Measurements from ENCODE around the gene KANK4. TPM values are rescaled to one million over a fixed set of nuclear protein-coding genes. Genes with fewer than 3 reads are reported as not detected.

Gene KANK4
- total and polyA plus RNA-seq, 2 experiments from 2014 or later, result 0.65 to 4.0 TPM

DNA sequence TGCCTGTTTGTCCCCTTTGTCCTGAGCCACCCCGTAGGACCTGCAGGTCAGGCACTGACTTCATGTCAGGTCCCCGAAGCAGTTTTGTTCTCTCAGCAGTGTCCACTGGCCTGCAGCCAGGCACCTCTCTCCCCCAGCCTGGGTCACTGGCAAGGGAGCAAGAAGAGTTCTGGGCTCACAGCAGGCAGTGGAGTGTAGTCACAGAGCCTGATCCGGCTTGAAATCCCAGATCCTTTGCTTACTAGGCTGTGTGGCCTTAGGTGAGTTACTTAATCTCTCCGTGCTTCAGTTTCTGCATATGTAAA, 90.4 kb downstream of the KANK4 start:
- H3K36me3 ChIP-seq, result no peaks in the 10 kb centered on the region
- H3K27ac ChIP-seq, result no peak overlapping the region
- DNase-seq (ENCODE audit: low read depth in 1 of 2, low spot score in 1 of 2), result no peak
- no peaks in the 10 kb centered on the region for H3K27me3 ChIP-seq
- H3K4me1 ChIP-seq (ENCODE audit: low read depth), result peaks cover 5% of the 10 kb centered on the region
- H3K9me3 ChIP-seq (ENCODE audit: low read depth), result no peaks in the 10 kb centered on the region
- TF ChIP-seq, protein P1, sequence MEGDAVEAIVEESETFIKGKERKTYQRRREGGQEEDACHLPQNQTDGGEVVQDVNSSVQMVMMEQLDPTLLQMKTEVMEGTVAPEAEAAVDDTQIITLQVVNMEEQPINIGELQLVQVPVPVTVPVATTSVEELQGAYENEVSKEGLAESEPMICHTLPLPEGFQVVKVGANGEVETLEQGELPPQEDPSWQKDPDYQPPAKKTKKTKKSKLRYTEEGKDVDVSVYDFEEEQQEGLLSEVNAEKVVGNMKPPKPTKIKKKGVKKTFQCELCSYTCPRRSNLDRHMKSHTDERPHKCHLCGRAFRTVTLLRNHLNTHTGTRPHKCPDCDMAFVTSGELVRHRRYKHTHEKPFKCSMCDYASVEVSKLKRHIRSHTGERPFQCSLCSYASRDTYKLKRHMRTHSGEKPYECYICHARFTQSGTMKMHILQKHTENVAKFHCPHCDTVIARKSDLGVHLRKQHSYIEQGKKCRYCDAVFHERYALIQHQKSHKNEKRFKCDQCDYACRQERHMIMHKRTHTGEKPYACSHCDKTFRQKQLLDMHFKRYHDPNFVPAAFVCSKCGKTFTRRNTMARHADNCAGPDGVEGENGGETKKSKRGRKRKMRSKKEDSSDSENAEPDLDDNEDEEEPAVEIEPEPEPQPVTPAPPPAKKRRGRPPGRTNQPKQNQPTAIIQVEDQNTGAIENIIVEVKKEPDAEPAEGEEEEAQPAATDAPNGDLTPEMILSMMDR (IDR thresholded peaks at IDR 0.05; ENCODE audit: low read depth, low read length), result no peak
- H3K4me3 ChIP-seq, result no peak overlapping the region

DNA sequence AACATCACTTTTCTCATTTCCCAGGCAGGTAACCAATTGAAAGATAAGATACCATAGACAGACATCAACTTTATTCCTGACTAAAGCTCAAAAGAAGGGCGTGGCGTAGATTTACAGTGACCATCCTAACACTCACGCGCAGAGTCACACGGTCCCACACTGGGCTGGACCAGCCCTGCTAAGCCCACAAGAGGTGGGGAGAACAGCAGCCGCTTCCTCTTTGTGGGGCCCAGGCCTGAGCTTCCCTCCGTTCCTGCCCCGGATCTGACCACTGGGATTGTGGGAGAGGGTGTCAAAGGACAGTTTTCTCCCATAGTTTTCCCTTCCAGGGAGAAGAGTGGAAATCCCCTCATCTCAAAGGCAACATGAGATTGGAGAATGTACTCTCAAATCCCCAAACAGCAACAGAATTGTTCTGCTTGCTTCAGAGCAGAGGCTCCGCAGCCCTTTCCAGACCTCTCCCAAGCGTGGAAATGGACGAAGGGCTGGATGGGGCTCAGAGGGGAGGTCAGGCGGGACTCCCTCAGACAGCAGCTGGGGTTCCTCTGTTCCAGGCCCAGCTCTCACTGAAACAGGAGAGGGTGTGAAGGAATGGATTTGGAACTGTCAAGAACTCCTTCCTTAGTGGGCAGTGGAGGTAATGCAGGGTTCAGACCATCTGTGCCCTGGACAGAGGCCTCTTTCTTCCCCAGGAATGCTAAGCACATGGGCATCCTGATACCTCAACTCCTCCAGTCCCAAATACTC, 90.9 kb downstream of the KANK4 start:
- TF ChIP-seq, protein P1 (IDR thresholded peaks at IDR 0.05; ENCODE audit: low read depth, low read length), result no peak
- H3K27me3 ChIP-seq, result no peaks in the 10 kb centered on the region
- no peak for DNase-seq (ENCODE audit: low read depth in 1 of 2, low spot score in 1 of 2)
- no peaks in the 10 kb centered on the region for H3K9me3 ChIP-seq (ENCODE audit: low read depth)
- H3K27ac ChIP-seq, result no peak overlapping the region
- H3K4me3 ChIP-seq, result no peak overlapping the region
- peaks cover 5% of the 10 kb centered on the region for H3K4me1 ChIP-seq (ENCODE audit: low read depth)
- H3K36me3 ChIP-seq, result no peaks in the 10 kb centered on the region

DNA sequence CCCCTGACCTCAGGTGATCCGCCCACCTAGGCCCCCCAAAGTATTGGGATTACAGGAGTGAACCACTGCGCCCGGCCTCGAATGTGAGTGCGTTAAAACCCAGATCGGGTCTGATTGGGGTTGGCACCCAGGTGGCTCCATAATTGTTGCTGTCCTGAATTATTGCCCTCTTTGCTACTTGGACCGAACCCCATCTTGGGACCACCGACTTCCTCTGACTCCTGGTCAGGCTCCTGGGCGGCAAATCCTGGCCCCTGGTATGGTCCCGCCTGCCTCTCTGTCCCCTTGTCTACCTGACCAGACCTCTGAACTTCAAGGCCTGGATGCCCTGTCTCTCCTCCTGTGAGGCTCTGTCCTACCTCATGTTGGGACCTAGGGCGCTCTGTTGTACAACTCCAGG, 91.7 kb downstream of the KANK4 start:
- no peak for DNase-seq (ENCODE audit: low read depth in 1 of 2, low spot score in 1 of 2)
- no peaks in the 10 kb centered on the region for H3K27me3 ChIP-seq
- no peaks in the 10 kb centered on the region for H3K9me3 ChIP-seq (ENCODE audit: low read depth)
- H3K27ac ChIP-seq, result no peak overlapping the region
- peaks cover 5% of the 10 kb centered on the region for H3K4me1 ChIP-seq (ENCODE audit: low read depth)
- no peak overlapping the region for H3K4me3 ChIP-seq
- no peaks in the 10 kb centered on the region for H3K36me3 ChIP-seq
- TF ChIP-seq, protein P1 (IDR thresholded peaks at IDR 0.05; ENCODE audit: low read depth, low read length), result no peak

DNA sequence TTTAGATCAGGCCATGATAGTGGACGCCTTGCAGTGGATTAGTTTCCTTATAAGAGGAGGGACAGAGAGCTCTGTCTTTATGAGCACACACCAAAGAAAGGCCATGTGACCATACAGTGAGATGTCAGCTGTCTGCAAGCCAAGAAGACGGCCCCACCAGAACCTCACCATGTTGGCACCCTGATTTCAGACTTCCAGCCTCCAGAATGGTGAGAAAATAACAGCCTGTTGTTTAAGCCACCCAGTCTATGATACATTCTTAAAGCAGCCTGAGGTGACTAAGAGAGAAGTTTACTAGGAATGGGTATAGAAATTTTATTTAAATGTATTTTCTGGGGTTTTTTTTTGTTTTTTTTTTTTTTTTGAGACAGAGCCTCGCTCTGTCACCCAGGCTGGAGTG, 95.1 kb downstream of the KANK4 start:
- DNase-seq (ENCODE audit: low read depth in 1 of 2, low spot score in 1 of 2), result no peak
- H3K27me3 ChIP-seq, result no peaks in the 10 kb centered on the region
- TF ChIP-seq, protein P1 (IDR thresholded peaks at IDR 0.05; ENCODE audit: low read depth, low read length), result no peak
- no peaks in the 10 kb centered on the region for H3K4me1 ChIP-seq (ENCODE audit: low read depth)
- H3K36me3 ChIP-seq, result no peaks in the 10 kb centered on the region
- H3K4me3 ChIP-seq, result no peak overlapping the region
- no peak overlapping the region for H3K27ac ChIP-seq
- no peaks in the 10 kb centered on the region for H3K9me3 ChIP-seq (ENCODE audit: low read depth)

DNA sequence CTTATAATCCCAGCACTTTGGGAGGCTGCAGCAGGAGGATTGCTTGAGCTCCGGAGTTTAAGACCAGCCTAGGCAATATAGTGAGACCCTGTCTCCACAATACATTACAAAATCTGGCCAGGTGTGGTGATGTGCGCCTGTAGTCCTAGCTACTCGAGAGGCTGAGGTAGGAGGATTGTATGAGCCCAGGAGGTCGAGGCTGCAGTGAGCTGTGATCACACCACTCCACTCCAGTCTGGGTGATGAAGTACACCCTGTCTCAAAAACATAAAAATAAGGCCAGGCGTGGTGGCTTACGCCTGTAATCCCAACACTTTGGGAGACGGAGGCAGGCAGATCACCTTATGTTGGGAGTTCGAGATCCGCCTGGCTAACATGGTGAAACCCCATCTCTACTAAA, 96.9 kb downstream of the KANK4 start:
- Histone ChIP-seq H3K4me3 (no peak overlapping the region), H3K27ac (no peak overlapping the region), H3K9me3 (ENCODE audit: low read depth) (no peaks in the 10 kb centered on the region), H3K27me3 (no peaks in the 10 kb centered on the region), H3K4me1 (ENCODE audit: low read depth) (no peaks in the 10 kb centered on the region), H3K36me3 (no peaks in the 10 kb centered on the region)
- DNase-seq (ENCODE audit: low read depth in 1 of 2, low spot score in 1 of 2), result no peak
- TF ChIP-seq, protein P1 (IDR thresholded peaks at IDR 0.05; ENCODE audit: low read depth, low read length), result no peak

Measured in cardiac muscle cell (in vitro differentiated cells and primary cell).